Measurements from ENCODE around the gene IDH3B.

The IDH3B gene

DNA sequence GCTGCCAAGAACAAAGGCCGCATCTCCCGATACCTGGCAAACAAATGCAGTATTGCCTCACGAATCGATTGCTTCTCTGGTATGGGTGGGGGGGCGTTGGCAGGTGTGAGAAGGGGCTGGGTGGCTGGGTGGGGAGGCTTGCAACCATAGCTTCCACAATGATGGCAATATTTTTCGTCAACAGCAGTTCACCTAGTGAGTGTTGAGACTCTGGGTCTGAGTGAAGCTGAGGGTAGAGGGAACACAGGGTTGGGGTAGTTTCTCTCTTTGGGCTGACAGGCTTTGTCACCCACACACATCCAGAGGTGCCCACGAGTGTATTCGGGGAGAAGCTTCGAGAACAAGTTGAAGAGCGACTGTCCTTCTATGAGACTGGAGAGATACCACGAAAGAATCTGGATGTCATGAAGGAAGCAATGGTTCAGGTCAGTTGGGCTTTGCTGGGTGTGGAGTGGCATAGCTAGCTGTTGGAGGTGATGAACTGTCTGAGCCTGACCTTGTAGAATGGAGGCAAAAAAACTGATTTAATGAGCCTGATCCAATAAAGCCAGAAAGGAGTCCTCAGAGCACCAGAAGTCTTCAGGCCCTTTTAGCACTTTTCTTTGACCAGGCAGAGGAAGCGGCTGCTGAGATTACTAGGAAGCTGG is 7.4 kb downstream of the IDH3B start:
- peak; percentile 25 to 32 for DNase-seq

- DNase-seq: no peak
Measured at GRCh38 chr20:2655331-2656116, 8.5 kb downstream of the IDH3B start.

DNA sequence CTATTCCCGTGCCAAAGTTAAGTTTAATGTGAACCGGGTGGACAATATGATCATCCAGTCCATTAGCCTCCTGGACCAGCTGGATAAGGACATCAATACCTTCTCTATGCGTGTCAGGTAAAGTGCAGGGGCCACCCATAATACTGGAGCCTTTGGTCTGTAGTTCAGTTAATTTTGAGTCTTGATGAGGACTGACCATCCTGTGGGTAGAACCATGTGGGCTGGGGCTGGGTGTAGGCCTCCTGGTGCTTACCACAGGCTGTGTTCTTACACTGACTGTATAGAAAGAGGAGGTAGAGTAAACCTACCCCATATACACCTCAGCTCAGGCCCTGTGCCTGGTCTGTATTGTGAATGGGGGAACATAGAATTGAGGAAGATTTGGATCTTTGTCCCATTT is 9.2 kb downstream of the IDH3B start:
- DNase-seq: peak in 1 of 2 experiments; percentile 23

DNA sequence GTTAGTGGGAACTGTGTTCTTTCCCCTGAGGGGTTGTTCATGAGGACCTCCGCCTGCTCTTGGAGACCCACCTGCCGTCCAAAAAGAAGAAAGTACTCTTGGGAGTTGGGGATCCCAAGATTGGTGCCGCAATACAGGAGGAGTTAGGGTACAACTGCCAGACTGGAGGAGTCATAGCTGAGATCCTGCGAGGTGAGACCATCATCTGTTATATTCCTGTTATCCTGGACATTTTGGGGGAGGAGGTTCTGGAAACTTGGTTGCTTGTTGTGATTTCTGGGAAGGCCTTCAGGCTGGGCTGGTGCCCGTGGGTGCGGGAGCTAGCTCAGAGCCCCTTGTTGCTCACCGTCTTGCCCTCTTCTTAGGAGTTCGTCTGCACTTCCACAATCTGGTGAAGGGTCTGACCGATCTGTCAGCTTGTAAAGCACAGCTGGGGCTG is 9.6 kb downstream of the IDH3B start:
- DNase-seq: no peak

- DNase-seq: peak in 1 of 2 experiments; percentile 26
Measured at GRCh38 chr20:2653556-2654383, 10.2 kb downstream of the IDH3B start.

- DNase-seq: no peak
Measured at GRCh38 chr20:2652724-2653555, 11.1 kb downstream of the IDH3B start.

GRCh38 chr20:2651772-2652723 is 12.0 kb downstream of the IDH3B start, which contains the start of gene NOP56:
Gene NOP56, plus strand, starts transcription at chr20:2652632. Its CDS starts 29 bp downstream, at chr20:2652661.
- peak; percentile 98 for DNase-seq

DNA sequence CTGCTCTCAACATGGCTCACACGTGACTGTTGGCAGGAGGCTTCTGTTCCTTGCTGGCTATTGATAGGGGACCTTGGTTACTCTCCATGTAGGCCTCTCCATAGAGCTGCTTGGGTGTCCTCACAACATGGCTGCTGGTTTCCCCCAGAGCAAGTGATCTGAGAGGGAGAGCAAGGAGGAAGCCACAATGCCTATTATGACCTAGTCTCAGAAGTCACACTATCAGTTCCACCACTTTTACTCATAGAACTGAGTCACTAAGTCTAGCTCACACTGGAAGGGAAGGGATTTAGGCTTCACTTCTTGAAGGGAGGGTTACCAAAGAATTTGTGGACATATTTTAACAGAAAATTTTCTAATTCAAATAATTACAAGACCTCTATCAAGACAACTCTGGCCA is 20.3 kb downstream of the IDH3B start:
- no peak for DNase-seq

DNA sequence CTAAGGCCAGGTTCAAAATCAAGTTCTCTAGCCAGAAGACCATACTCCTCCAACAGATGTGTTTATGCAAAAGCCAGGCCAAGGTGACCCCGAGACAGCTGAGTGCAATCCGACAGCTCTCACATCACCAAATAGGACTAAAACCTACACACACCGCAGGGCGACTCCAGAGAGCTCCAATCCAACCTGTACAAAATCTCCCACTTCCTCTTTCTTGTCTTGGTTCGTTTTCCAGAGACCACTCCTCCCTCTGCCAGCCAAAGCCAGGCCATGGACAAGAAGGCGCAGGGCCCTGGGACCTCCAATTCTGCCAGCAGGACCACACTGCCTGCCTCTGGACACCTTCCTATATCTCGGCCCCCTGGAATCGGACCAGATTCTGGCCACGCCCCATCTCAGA is 23.1 kb downstream of the IDH3B start:
- no peak for DNase-seq

- DNase-seq: no peak
Measured at GRCh38 chr20:2640260-2640659, 23.8 kb downstream of the IDH3B start.

GRCh38 chr20:2637246-2637645 is 26.8 kb downstream of the IDH3B start:
- no peak for DNase-seq

GRCh38 chr20:2633381-2633780 is 30.6 kb downstream of the IDH3B start:
- no peak for DNase-seq

GRCh38 chr20:2631228-2631627 is 32.8 kb downstream of the IDH3B start:
- no peak for DNase-seq

- no peak for DNase-seq
Measured at GRCh38 chr20:2626853-2627541, 37.0 kb downstream of the IDH3B start.

DNA sequence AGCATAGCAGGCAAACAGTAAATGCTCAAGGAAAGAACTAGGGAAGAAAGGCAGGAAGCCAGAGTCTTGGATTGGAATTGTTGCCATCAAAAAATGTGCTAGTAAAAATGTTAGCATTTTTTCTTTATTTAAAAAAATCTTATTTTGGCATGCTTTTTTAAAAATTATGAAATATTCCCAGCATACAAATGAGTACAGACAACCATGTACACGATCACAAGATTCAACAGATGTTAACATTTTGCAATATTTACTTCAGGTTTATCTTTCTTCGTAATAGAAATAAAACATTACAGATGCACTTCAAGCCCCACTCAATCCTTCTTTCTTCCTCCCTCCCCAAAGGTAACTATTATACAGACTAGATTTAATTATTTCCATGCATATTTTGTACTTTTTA is 39.0 kb downstream of the IDH3B start:
- DNase-seq: no peak

GRCh38 chr20:2624190-2624589 is 39.8 kb downstream of the IDH3B start:
- no peak for DNase-seq

DNA sequence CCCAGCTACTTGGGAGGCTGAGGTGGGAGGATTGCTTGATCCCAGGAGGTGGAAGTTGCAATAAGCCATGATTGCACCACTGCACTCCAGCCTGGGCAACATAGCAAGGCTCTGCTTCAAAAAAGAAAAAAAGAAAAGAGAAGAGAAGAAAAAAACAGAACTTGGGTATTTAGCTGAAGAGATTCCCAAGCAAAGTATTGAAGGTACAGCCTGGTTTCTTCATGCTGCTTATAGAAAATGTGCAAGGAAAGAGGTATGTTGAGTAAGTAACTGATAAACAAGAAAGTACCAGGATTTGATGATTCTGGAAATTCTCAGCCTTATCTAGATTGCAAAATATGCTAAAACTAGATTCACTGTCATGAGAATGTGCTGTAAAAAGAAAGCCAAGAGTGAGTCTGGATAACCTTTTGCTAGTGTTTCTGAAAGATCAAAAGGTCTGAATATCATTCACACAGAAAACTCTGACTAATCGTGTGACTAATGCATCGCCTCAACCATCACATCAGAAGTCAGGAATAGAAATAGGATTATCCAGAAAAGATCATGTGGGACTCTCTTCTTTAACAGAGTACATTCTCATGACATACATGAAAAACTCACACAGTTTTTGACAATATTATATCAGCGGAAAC is 43.9 kb downstream of the IDH3B start:
- no peak for DNase-seq

- DNase-seq: no peak
Measured at GRCh38 chr20:2619337-2619736, 44.7 kb downstream of the IDH3B start.

DNA sequence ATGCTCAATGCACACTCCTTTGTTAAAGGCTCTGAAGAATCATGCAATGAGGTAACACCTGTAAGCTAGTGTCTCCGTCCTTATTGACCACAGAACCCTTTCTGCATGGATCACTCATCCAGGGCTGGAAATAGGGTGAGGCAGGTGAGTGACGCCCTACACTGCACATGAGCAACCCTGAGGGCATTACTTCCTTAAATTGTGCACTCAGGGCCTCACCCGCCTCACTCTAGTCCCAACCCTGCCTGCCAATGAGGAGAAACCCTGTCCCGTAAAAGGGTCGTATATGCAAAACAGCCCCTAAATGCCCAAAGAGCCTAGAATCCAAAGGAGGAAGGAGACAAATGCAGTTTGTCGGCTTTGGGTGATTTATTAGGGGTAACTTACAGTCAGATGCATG is 45.2 kb downstream of the IDH3B start:
- DNase-seq: no peak

DNA sequence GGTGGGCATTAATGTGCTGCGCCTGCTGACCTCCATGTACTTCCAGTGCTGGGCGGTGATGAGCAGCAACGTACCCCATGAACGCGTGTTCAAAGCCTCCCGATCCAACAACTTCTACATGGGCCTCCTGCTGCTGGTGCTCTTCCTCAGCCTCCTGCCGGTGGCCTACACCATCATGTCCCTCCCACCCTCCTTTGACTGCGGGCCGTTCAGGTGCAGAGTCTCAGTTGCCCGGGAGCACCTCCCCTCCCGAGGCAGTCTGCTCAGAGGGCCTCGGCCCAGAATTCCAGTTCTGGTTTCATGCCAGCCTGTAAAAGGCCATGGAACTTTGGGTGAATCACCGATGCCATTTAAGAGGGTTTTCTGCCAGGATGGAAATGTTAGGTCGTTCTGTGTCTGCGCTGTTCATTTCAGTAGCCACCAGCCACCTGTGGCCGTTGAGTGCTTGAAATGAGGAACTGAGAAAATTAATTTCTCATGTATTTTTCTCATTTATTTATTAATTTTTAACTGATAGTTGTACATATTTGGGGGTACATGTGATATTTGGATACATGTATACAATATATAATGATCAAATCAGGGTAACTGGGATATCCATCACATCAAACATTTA is 46.8 kb downstream of the IDH3B start:
- DNase-seq: no peak
